ENCODE measurements around the gene MICU1. TPM values are rescaled to one million over a fixed set of nuclear protein-coding genes. Genes with fewer than 3 reads are reported as not detected.

The MICU1 gene
- total RNA-seq, 3 donors from 2014 or later (not counting 1 experiment from before 2014, with no cell fraction given): 27.9 to 30.9 (median 29.4) TPM

DNA sequence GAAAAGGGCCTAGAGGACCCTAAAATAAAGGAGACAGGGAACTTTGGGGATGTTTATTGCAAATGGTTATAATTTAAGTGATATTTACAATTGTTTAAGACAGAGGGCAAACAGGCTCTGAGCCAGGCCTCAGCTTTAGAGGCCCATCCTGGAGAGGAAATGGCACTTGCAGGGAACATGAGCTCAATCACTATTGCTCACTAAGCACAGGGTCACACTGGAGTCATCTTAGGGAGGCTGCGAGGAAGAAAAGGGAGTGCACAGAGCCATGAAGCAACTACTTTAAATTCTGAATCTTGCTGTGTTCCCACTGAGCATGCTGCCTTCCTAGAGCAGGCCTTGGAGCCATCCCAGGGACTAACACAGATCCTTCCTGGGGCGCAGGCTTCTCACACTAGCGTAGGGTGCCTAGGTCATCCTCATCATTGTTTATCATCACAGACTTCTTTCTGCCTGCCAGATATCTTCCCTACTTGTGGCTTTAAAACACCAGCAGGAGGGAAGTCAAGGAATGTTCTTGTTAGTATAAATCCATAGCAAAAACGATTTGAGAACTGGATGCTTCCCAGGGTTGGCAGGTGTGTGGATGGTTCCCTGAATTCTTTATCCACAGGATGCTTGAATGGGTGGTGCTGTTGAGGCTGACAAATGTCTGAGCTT, 258.4 kb downstream of the MICU1 start:
- Histone ChIP-seq H3K4me1 (ENCODE audit: control insufficient read depth, insufficient read depth, low read length) (peaks cover 38% of the 10 kb centered on the region), H3K27me3 (ENCODE audit: control insufficient read depth, insufficient read depth, low read length) (no peaks in the 10 kb centered on the region), H3K4me3 (ENCODE audit: low read length) (no peak overlapping the region), H3K9me3 (ENCODE audit: control insufficient read depth, insufficient read depth, low read length) (no peaks in the 10 kb centered on the region), H3K27ac (ENCODE audit: low read length) (no peak overlapping the region), H3K36me3 (ENCODE audit: control insufficient read depth, insufficient read depth, low read length) (peaks cover 6% of the 10 kb centered on the region)
- no peaks in the 10 kb centered on the region for H3K36me3 Mint-ChIP-seq
- no peak overlapping the region for H3K27ac Mint-ChIP-seq
- 97% methylated on average over 4 of the region's 4 CpGs for WGBS (ENCODE audit: insufficient coverage)
- H3K4me1 Mint-ChIP-seq: peaks cover 33 to 35% of the 10 kb centered on the region in 2 donors
- ATAC-seq (no peak), DNase-seq (no peak)
- no peaks in the 10 kb centered on the region for H3K9me3 Mint-ChIP-seq
- TF ChIP-seq, protein P1, sequence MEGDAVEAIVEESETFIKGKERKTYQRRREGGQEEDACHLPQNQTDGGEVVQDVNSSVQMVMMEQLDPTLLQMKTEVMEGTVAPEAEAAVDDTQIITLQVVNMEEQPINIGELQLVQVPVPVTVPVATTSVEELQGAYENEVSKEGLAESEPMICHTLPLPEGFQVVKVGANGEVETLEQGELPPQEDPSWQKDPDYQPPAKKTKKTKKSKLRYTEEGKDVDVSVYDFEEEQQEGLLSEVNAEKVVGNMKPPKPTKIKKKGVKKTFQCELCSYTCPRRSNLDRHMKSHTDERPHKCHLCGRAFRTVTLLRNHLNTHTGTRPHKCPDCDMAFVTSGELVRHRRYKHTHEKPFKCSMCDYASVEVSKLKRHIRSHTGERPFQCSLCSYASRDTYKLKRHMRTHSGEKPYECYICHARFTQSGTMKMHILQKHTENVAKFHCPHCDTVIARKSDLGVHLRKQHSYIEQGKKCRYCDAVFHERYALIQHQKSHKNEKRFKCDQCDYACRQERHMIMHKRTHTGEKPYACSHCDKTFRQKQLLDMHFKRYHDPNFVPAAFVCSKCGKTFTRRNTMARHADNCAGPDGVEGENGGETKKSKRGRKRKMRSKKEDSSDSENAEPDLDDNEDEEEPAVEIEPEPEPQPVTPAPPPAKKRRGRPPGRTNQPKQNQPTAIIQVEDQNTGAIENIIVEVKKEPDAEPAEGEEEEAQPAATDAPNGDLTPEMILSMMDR (IDR thresholded peaks at IDR 0.05): no peak
- no peak overlapping the region for H3K4me3 Mint-ChIP-seq
- H3K27me3 Mint-ChIP-seq (ENCODE audit: low read depth in 2 of 2): peaks cover 7 to 8% of the 10 kb centered on the region in 2 donors
- intact Hi-C loops (cut with micrococcal nuclease): no loop called here

DNA sequence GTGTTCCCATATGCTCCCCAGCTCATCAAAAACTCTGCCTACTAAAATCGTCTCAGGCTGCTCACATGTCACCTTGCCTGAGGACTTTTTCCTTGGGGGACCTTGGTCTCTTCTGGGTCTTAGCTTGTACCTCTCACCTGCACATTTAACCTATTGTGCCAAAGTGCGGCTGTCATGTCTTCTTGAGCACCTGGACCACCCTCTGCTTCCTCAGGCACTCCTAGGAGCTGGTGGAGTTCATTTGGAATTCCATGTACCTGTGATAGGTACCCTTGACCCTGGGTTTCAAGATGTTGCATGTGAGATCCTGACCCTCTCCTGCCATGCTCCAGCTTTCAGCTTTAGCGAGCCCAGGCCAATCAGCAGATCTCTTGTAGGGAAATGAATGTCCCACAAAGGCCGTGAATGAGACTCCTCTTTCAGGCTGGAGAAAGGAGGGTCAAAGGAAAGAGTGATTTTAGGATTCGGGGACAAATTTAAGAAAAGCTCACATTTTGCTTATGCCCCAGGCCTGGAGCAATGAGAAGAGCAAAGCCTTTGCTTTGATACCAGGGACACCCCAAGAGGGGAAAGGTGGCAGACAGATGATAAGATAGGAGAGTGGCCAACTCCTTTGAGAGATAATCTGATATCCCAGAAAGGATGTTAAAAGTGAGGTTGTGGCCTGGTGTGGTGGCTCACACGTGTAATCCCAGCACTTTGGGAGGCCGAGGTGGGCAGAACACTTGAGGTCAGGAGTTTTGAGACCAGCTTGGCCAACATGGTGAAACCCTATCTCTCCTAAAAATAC, 260.6 kb downstream of the MICU1 start:
- no peak for ATAC-seq
- no peaks in the 10 kb centered on the region for H3K9me3 Mint-ChIP-seq
- no peaks in the 10 kb centered on the region for H3K36me3 Mint-ChIP-seq
- intact Hi-C loops (cut with micrococcal nuclease): loop anchor here (2.0 kb wide), 2 partner anchors 328 to 794 kb away; partner anchors contain the start of gene MCU
- Histone ChIP-seq H3K27me3 (ENCODE audit: control insufficient read depth, insufficient read depth, low read length) (no peaks in the 10 kb centered on the region), H3K4me3 (ENCODE audit: low read length) (no peak overlapping the region), H3K4me1 (ENCODE audit: control insufficient read depth, insufficient read depth, low read length) (peaks cover 24% of the 10 kb centered on the region), H3K36me3 (ENCODE audit: control insufficient read depth, insufficient read depth, low read length) (peaks cover 6% of the 10 kb centered on the region), H3K9me3 (ENCODE audit: control insufficient read depth, insufficient read depth, low read length) (no peaks in the 10 kb centered on the region), H3K27ac (ENCODE audit: low read length) (no peak overlapping the region)
- WGBS (ENCODE audit: insufficient coverage): 93% methylated on average over 7 of the region's 7 CpGs
- no peak overlapping the region for H3K4me3 Mint-ChIP-seq
- peaks cover 7 to 8% of the 10 kb centered on the region in 2 donors for H3K27me3 Mint-ChIP-seq (ENCODE audit: low read depth in 2 of 2)
- TF ChIP-seq, protein P1 (IDR thresholded peaks at IDR 0.05): no peak
- peak in 1 of 2 donors; percentile 10 for DNase-seq
- H3K27ac Mint-ChIP-seq: no peak overlapping the region
- peaks cover 28 to 30% of the 10 kb centered on the region in 2 donors for H3K4me1 Mint-ChIP-seq

DNA sequence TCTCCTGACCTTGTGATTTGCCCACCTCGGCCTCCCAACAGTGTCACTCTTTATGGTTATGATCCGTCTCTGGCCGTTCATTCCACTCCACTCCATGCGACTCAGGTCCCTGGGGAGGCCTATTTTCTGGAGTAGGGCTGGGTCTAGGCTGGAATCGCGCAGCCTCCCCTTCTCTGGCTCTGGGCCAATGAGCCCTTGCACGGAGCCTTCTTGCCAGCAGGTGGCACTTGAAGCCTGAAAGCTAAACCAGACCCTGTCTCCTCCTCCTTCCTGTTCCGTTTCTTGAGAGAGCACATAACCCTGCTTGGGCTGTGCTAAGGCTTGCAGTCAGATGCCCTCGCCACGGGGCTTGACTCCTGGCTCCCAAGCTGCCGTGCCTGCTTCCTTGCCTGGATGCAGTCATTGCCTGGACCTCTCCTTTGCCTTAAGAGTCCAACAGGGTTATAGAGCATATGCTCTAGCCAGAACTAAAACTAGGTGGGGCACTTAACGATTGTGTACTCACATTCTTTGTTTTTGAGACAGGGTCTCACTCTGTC, 261.6 kb downstream of the MICU1 start:
- H3K4me3 Mint-ChIP-seq: peak overlapping the region; percentile 53
- peaks cover 6% of the 10 kb centered on the region for H3K36me3 ChIP-seq (ENCODE audit: control insufficient read depth, insufficient read depth, low read length)
- WGBS (ENCODE audit: insufficient coverage): 8% methylated on average over 12 of the region's 12 CpGs
- intact Hi-C loops (cut with micrococcal nuclease): loop anchor here (1.0 to 2.0 kb wide), 5 partner anchors 328 to 794 kb away; partner anchors contain the start of gene MCU
- peaks cover 20 to 23% of the 10 kb centered on the region in 2 donors for H3K4me1 Mint-ChIP-seq
- H3K27me3 Mint-ChIP-seq (ENCODE audit: low read depth in 2 of 2): peaks cover 7 to 8% of the 10 kb centered on the region in 2 donors
- H3K27me3 ChIP-seq (ENCODE audit: control insufficient read depth, insufficient read depth, low read length): no peaks in the 10 kb centered on the region
- peak overlapping the region in 1 of 2 donors; percentile 57 for H3K27ac Mint-ChIP-seq
- H3K4me1 ChIP-seq (ENCODE audit: control insufficient read depth, insufficient read depth, low read length): peaks cover 15% of the 10 kb centered on the region
- ATAC-seq (peak; percentile 97 to 100 (median 100)), DNase-seq (peak; percentile 78 to 93)
- H3K9me3 ChIP-seq (ENCODE audit: control insufficient read depth, insufficient read depth, low read length): no peaks in the 10 kb centered on the region
- H3K36me3 Mint-ChIP-seq: no peaks in the 10 kb centered on the region
- H3K4me3 ChIP-seq (ENCODE audit: low read length): no peak overlapping the region
- H3K9me3 Mint-ChIP-seq: no peaks in the 10 kb centered on the region
- peak overlapping the region; percentile 8 for H3K27ac ChIP-seq (ENCODE audit: low read length)
- TF ChIP-seq, protein P1 (IDR thresholded peaks at IDR 0.05): peak; percentile 89

All from natural killer cell (primary cell).